CD4-positive, alpha-beta T cell treated with Interleukin-12 subunit alpha and Interleukin-12 subunit beta, for 1 hour (primary cell): ENCODE results near the gene SYT14.
"Not testable (repeated sequence)": the region's sequence is repeated elsewhere in the genome, so short reads cannot be mapped to it uniquely, and the experiment has no call there.

Experiments used
- DNase-seq: peaks from one replicate; pipeline ENCODE4 v3.0.0-alpha.2; 2020

SYT14 gene

DNA sequence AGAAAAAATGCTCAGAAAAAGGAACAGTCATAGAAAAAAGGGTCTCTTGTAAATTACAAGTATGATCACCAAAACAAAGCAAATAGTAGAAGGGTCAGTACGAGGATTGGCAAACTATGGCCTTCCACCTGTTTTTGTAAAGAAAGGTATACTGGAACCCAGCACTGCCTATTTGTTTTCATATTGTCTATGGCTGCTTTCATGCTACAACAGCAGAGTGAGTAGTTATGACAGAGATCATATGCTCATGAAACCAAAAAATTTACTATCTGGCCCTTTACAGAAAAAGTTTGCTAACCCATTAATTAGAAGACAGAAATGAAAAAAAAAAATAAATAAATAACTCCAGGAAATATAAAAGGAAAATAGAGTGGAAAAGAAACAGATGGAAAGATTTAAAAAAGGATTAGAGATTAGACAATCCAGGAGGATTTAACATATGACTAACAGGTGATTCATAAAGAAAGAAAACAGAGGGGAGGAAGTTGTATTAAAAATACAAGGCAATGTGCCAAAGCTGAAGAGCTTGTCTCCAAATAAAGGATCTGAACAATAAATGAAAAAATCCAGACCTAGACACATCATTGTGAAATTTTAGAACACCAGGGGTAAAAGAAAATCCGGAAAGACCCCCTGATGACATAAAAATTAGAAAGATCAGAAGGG, 186.0 kb downstream of the SYT14 start:
- no peak for DNase-seq

DNA sequence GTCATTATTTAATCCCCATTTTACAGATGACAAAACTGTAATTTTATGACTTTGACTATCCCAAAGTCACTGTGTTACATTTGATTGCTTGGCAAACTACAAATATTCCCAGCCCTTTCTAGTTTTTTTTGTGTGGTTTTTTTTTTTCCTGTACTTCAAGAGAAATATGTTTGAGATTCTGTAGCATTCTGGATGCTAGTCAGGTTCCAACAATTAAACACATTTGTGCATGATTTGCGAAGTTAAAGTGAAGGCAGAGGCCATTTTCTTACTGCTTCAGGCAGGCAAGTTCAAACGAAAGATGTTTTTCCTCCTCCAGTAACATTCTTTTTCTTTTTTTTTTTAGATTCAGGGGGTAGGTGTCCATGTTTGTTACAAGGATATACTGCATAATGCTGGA, 186.7 kb downstream of the SYT14 start:
- DNase-seq: no peak

DNA sequence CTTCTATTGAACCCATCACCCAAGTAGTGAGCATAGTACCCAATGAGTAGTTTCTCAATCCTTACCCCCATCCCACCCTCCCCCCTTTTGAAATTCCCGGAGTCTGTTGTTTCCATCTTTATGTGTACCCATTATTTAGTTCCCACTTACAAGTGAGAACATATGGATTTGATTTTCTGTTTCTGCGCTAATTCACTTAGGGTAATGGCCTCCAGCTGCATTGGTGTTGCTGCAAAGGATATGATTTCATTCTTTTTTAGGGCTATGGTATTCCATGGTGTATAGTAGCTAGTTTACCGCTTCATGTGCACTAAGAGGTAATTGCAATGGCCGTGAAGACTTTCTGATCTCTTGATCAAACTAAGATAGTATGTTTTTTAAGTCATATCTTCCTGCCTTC, 187.1 kb downstream of the SYT14 start:
- DNase-seq: no peak

DNA sequence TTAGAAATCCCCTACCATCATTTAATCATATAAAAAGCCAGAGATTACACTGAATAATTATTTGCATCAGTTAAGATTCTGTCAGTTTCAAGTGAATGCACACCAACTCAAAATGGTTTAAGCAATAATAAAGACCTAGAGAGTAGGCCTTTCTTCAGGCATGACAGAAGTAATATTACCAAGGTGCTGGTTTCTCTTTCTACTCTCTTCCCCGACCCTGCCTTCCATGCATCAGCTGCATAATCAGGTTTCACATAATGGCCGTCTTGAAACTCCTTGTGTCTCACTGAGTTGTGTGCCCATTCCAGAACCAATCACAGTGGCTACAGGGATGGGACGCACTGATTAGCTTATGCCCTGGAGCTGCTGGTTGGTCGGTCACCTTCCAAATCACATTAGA, 191.1 kb downstream of the SYT14 start:
- DNase-seq: no peak

DNA sequence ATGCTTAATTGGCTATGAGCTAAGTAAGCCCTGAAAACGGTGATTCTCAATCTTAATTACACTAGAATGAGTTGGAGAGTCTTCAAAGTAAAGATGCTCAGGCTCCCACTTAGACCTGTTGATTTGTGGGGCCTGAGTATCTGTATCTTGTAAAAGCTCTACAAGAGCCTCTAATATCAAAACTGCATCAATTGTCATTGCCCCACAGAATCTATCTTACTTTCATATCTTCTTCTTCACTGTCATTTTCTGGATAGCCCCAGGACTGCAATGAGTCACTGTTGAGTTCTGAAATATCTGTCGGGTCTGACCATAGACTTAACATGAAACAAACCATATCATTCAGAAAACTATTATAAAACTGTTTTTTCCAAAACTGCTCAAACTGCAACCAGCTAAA, 191.7 kb downstream of the SYT14 start:
- no peak for DNase-seq

DNA sequence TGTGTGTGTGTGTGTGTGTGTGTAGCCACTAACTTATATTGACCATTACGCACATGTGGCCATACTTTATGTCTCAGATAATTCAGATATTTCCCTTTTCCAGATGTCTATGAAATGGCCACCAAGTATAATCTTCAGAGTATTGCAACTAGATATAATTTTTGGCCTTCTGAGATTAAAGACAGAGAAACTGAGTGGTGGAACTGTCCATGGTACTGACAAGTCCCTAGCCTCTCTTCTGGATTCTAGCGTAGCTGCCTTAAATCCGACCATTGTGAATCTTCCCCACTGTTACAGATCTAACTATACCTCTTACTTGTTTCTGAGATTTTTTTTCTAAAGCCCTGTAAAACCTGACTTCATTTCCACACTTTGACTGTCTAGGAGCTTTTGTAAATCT, 194.6 kb downstream of the SYT14 start:
- no peak for DNase-seq

DNA sequence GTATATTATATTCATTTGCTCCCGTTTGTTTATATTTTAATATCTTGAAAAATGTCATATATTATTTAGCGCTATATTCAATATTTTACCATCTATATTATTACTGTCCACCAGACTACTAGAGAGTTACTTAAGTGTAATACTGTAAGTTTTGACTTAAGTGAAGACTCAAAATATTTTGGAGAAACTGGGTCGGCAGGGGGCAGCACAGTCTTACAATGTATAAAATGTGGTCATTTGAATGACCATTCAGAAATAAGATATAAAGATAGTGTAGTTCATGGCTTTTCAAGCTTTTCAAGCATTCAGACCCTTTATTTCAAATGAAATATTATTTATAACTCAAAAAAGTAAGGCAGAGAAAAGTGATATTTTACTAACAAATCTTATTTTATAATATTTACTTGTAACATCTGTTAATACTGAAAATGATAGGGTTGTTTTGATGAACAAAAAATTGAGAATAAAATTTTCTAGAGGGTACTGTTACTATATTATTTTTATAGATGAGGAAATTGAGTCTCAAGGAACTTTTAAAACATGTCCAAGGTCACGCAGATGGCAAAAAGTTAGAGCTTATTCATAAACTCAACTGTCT, 205.5 kb downstream of the SYT14 start:
- peak; percentile 20 for DNase-seq

DNA sequence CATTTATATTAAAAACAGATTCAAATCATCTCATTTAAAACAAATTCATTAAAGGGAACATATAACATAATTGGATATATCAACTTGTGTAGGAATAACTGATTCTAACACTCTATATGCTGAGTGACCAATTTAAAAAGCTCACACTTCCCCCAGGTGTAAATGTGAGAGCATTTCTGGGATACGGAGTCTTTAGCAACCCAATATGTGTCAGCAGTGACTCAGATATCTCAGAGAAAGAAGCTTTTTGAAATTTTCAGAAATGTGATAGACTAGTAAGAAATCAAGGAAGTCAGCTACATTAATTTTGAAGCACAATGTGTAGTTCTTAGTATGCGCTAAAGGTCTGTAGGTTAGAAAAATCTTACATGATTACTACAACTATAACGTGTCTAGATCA, 206.7 kb downstream of the SYT14 start:
- no peak for DNase-seq

DNA sequence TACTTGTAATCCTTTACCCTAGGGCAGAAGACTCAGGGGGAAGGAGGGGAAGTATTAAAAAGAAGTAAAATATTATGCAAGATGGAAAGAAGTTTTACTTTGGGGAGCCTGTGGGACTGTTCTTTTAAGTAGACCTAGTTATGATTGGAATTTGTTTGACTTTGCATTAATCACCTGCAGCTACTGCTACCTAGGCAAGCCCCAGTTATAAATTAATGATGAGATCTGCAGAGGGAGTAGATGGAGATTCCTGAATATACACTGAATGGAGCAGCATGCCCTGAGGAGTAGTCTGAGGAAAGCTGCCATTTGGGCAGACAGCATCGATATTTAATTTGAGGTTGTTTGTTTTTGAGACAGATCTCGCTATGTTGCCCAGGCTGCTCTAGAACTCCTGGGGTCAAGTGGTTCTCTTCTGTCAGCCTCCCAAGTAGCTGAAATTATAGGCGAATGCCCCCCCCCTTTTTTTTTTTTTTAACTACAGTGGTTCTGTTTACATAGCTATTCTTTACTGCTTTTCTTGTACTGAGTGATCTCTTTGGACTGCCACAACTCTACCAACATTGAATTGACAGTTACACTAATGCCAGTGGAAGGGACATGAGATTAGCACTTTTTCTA, 213.1 kb downstream of the SYT14 start:
- no peak for DNase-seq

DNA sequence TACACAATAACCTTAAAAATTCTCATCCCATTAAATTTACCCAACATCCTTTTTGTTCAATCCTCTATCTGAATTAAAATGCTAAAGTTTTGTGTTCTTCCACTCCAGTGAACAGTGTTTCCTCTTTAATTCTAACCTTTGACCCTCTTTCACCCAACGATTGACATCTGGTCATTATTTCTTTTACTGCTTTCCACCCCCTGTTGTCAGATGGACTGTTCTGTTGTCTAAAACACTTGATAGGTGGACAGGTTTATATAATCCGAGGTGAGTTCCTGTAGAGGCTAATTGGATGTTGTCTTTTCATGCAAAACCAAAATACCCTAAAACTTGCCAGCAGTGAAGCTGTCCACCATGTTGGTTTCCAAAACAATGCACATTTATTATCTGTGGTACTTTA, 221.2 kb downstream of the SYT14 start:
- no peak for DNase-seq

DNA sequence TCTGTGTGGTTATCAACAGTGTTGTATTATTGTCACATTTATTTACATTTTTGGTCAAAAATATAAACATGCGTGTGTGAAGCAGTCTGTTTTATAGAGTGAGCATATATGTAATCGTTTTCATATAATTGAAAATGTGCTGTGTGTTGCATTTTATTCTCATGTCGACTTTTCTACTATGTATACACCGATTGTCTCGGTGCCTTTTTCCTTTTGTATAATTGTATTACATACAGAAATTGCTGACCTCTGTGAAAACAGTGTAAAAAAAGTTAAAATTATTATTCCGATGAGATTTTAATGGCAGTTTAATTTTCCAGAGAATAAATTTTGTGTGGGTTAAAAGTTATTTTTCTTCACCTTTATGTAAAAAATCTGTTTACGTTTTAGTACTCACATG, 232.2 kb downstream of the SYT14 start:
- DNase-seq: no peak

DNA sequence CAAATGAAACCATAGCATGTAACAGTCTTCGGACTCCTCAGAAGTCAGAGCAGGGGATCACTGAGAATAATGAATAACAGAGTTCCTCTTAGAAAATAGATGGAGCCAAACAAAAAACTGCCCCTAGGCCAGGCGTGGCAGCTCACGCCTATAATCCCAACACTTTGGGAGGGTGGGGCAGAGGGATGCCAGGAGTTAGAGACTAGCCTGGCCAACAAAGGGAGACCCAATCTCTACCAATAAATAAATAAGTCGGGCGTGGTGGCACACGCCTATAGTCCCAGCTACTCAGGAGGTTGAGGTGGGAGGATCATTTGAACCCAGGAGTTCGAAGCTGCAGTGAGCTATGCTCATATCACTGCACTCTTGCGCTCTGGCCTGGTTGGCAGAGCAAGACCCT, 236.1 kb downstream of the SYT14 start:
- DNase-seq: no peak

DNA sequence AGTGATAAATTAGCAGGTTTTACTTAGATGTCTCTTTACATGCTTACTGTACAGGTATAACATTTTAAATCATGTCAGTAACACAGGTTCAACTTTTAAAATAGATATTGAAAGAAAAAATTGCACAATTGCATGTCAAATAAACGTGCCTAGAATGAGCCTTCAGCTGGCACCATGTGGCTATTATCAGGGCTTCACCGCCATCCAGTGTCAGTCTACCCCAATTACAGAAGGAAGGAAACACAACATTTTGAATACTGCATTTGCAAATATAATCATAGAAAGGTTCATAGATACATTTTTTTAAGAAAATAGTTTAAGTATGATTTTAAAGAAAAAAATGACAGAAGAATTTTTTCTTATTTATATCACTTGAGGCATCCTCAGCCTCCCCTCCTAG, 247.0 kb downstream of the SYT14 start:
- no peak for DNase-seq

DNA sequence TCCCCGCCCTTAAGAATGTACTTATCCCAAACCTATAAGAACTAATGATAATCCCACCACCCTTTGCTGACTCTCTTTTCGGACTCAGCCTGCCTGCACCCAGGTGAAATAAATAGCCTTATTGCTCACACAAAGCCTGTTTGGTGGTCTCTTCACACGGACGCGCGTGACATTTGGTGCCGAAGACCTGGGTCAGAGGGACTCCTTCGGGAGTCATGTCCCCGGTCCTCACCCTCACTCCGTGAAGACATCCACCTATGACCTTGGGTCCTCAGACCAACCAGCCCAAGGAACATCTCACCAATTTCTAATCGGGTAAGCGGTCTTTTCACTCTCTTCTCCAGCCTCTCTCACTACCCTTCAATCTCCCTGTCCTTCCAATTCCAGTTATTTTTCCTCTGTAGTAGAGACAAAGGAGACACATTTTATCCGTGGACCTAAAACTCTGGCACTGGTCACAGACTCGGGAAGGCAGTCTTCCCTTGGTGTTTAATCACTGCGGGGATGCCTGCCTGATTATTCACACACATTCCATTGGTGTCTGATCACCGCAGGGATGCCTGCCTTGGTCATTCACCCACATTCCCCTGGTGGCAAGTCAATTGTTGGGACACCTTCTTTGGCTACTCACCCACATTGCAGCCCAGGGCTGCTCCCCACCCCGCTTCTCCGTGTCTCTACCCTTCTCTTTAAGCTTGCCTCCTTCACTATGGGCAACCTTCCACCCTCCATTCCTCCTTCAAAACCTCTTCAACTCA, 250.0 kb downstream of the SYT14 start:
- not testable (repeated sequence) for DNase-seq

DNA sequence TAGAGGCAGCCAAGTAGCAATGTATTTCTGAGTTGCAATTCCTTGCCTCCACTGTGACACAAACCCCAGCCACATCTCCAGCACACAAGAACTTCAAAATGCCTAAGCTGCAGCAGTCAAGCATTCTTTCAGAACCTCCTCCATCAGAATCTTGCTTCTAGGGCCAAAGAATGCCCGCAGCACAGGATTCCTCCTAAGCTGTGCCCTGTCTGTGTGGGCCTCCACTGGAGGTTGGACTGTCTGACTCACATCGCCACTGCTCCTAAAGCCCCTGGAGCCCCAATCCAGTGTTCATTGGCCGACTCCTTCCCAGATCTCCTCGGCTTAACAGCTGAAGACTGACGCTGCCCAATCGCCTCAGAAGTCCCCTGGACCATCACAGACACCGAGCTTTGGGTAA, 251.4 kb downstream of the SYT14 start:
- no peak for DNase-seq

DNA sequence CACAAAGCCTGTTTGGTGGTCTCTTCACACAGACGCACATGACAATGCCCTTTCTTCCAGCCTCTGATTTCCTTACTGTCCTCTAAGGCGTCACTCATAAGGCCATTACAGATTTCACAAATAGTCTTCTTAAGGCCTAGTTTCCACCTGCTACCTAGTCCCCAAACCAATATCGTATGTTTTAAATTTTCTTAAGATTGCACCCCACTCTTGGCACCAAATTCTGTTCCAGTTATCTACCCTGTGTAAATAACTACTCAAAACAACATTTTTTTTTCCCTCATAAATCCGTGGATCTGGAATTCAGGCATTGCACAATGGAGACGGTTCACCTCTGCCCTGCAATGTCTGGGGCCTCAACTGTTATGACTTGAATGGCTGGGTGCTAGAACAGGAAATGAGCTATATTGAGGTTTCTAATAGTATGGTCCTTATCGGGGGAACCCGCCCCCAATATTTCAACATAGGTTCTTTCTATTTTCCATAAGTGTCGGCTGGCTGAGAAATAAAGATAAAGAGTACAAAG, 257.7 kb downstream of the SYT14 start:
- DNase-seq: no peak

DNA sequence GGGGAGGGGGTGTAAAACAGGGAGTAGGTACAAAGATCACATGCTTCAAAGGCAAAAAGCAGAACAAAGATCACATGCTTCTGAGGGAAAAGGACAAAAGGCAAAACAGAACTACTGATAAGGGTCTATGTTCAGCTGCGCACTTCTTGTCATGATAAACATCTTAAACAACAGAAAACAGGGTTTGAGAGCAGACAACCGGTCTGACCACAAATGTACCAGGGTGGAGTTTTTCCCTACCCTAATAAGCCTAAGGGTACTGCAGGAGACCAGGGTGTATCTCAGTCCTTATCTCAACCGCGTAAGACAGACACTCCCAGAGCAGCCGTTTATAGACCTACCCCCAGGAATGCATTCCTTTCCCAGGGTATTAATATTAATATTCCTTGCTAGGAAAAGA, 258.2 kb downstream of the SYT14 start:
- DNase-seq: not testable (repeated sequence)

DNA sequence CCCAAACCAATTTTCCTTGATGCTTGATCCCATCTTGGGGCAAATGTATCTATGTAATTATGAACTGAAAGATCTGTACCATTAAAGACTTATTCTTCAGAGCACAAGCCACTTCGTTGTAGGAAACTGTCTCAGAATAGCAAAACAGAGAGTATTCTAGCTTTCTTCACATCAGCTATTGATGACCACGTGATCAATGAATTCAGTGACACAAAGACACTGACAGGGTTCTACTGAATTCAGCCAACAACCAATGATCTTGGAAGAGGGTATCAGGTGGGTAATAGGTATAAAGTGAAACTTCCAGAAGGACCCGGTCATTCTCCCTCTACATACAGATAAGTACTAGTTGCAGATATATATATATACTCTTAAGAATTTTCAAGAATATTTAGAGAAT, 260.8 kb downstream of the SYT14 start:
- DNase-seq: no peak

DNA sequence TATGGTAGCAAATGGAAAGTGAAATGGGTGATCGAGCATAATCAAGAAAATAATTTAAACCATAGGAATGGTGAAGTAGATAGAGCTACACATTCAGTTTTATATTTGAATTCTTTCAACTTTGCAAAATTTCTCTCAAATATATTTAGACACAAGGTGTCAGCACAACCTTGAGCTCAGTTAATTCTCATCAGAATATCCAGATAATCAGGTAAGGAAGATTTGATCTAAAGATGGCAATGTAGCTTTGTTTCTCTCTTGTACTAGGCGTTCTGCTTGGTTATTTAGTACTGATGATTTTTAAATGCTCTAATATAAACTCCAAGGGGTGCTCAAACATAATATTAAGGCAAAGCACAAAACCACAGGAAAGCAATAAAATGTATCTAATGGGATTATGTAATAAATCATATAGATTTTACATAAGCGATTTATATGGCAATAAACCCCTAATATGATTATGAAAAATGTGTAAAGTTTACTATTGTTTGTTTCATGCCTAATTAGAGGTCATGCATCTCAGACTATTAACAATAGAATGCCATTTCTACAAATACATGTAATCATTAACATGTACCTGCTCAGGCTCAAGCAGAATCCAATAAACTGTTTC, 262.2 kb downstream of the SYT14 start:
- DNase-seq: no peak

DNA sequence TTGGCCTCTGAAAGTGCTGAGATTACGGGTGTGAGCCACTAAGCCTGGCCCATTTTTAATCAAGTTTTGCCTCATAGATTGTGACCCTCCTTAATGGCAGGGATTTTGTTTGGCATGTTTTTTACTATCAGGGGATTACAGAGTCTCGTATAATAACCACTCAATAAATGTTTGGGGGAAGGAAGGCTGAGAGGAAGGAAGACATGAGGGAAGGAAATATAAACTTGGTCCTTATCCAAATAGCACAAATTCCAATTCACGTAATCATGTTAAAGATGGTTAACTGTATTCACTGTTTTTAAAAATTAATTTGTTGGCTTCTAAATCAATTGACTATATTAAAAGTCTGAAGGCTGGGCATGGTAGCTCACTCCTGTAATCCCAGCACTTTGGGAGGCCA, 263.7 kb downstream of the SYT14 start:
- DNase-seq: no peak

DNA sequence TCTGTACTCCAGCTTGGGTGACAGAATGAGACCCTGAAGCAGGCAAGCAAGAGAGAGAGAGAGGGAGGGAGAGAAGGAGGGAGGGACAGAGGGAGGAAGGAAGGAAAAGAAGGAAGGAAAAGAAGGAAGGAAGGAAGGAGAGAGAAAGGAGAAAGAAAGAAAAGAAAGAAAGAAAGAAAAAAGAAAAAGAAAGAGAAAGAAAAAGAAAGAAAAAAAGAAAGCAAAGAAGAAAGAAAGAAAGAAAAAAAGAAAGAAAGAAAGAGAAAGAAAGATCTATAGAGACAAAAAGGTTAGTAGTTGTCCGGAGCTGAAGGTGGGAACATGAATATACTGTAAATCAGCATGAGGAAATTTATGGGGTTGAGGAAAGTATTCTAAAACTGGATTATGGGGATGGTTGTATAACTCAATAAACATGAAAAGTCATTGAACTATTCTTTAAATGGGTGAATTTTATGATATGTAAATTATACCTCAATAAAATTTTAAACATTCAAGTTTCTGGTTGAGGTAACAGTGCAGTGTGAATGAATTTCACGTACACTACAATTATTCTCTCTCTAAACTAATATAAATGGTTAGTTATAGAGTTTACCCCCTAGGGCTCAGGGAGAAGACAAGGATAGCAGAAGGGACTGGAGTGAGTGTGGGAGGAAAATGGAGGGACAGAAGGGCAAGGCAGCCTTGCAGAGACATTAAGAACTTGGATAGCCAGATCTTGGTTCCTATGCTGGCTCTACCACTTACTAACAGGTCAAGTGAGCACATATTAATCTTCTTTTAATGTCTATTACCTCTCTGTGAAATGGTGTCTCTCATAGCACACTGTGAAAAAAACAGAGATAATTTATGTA, 269.8 kb downstream of the SYT14 start:
- no peak for DNase-seq

DNA sequence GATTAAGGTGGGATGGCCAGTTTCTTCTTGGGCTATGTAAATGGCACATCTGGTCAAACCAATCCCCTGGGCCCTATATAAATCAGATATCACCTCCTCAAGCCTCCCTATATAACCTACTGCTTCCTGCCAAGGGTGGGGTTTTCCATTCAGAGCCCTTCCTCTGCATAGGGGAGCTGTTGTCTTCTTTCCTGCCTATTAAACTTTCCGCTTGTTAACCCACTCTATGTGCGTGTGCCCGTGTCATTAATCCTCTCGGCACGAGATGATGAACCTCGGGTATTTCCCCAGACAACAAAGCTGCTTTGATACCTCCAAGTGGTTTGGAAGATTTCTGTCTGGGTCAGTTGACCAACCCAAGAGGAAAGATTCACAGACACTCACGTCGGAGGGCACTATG, 275.3 kb downstream of the SYT14 start:
- no peak for DNase-seq
